Spleen (tissue), 7 donors: Measurements from ENCODE around the gene AKR1C2.

Experiments used
- CTCF ChIP-seq, 11 experiments: fragments of 200-600 bp in 7 of 11; fragments of 450-650 bp in 4 of 11; sonication (generic) in 4 of 11; IDR thresholded peaks in 8 of 11; conservative IDR thresholded peaks in 3 of 11; 1 replicate in 7 of 11; 2 replicates in 4 of 11; pipeline versions ENCODE4 v1.4.0 to v1.8.0; 2016 to 2021; ENCODE audit warnings: antibody characterized with exemption in 11 of 11, inconsistent platforms in 4 of 11, mild to moderate bottlenecking in 1 of 11
- POLR2AphosphoS5 ChIP-seq, 3 donors: sonication (generic); formaldehyde crosslinking; IDR thresholded peaks; one replicate each; pipeline ENCODE4 v1.5.1; 2017; ENCODE audit warnings: antibody characterized with exemption in 3 of 3
- donor health status: DM: no; HTN: no; CAD: no; lungs with moderate emphysema.
- donor health status: DM: no; HTN: no; CAD: no.
- donor health status: DM: no; HTN: no; CAD: no.

GRCh38 chr10:5002013-5002727, 1.5 kb downstream of the AKR1C2 start:
- no peak for TF ChIP-seq CTCF (IDR thresholded peaks at IDR 0.05 in 8 of 11, conservative IDR thresholded peaks at IDR 0.05 in 3 of 11)
- TF ChIP-seq POLR2AphosphoS5 (IDR thresholded peaks at IDR 0.05): no peak
